ENCODE results near the gene SLC38A9.

- TF ChIP-seq CTCF (IDR thresholded peaks at IDR 0.05; ENCODE audit: low read depth, low read length) = no peak
- no peak for TF ChIP-seq EZH2phosphoT487 (IDR thresholded peaks at IDR 0.05; ENCODE audit: low read depth)
Measured at GRCh38 chr5:55620009-55620765, 91.9 kb downstream of the SLC38A9 start.

Measured in OCI-LY3 (cell line).